Stimulated activated CD8-positive, alpha-beta memory T cell treated with anti-CD3 and anti-CD28 coated beads, Interleukin-15, amount 100 ng/mL, for 4 hours (primary cell): ENCODE results near the gene CXorf58.
"Not testable (repeated sequence)": the region's sequence is repeated elsewhere in the genome, so short reads cannot be mapped to it uniquely, and the experiment has no call there.

Experiments used
- DNase-seq, 2 donors: peaks; one replicate each; pipeline ENCODE4 v3.0.0-alpha.2; 2020; ENCODE audit warnings: low read depth in 2 of 2

Gene CXorf58

GRCh38 chrX:23953908-23954269 lies 46.1 kb downstream of the CXorf58 start:
- DNase-seq = no peak

- no peak for DNase-seq
These were observed 46.6 kb downstream of the CXorf58 start for GRCh38 chrX:23954396-23954795.

DNA sequence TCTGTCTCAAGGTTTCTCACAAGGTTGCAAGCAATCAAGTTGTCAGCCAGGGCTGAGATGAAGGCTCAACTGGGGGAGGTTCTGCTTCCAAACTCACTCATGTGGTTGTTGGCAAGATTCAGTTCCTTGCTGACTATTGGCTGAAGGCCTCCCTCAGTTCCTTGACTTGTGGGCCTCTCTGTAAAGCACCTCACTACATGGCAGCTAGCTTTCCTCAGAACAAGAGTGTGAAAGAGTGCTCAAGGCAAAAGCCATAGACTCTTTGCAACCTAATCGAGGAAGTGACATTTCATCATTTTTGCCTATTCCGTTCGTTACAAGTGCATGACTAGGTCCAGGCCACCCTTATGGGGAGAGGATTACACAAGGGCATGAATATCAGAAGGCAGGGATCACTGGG lies 52.0 kb downstream of the CXorf58 start:
- no peak for DNase-seq

- no peak for DNase-seq
These were observed 56.4 kb downstream of the CXorf58 start for GRCh38 chrX:23964191-23964590.

DNA sequence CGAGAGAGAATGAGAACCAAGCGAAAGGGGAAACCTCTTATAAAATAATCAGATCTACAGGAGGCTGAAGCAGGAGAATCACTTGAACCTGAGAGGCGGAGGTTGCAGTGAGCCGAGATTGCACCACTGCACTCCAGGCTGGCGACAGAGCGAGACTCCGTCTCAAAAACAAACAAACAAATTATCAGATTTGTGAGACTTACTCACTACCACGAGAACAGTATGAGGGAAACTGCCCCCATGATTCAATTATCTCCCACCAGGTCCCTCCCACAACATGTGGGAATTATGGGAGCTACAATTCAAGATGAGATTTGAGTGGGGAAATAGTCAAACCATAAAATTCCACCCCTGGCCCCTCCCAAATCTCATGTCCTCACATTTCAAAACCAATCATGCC lies 57.8 kb downstream of the CXorf58 start:
- not testable (repeated sequence) for DNase-seq

DNA sequence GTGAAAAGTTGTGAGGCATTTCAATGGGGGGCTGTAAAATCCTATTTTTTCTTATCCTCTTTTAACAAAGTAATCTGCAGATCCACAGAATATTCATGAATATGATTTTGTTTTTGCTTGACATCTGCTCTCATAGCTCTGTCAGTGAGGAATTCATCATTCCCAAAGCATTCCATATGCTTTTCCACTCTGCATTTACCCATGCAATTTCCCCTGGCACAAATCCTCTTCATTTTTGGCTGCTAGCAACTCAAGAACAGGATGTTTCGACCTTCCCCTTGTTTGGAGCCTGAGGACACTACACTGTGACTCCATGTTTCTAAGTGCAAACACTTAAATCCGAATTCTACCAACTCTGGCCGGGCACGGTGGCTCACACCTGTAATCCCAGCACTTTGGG lies 70.7 kb downstream of the CXorf58 start:
- no peak for DNase-seq

- DNase-seq = no peak
These were observed 72.2 kb downstream of the CXorf58 start for GRCh38 chrX:23980011-23980441.

- DNase-seq = no peak
These were observed 73.4 kb downstream of the CXorf58 start for GRCh38 chrX:23981222-23981621.

DNA sequence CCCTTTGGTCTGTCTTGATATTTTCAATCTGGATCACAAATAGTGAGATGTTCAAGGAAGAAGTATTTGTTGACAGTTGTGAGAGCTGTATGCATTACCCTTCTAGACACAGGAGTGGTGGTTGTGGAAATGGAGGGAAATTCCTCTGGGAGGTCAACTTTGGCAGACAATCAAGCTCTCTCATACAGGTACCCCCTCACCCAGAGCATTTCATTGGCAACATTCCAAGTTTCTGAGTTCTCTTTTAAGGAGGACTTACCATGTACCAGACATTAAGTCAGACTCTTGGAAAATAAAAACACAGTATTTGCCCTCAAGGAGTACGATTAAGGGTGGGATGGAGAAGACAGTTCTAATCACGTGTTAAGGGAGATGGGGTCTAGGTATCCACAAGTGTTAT lies 73.9 kb downstream of the CXorf58 start:
- DNase-seq = no peak

GRCh38 chrX:23982891-23983290 lies 75.1 kb downstream of the CXorf58 start:
- no peak for DNase-seq
